Karpas-422 (cell line): Measurements from ENCODE around the gene MEIS1. TPM values are rescaled to one million over a fixed set of nuclear protein-coding genes. Genes with fewer than 3 reads are reported as not detected.

ENCODE experiments used
- DNase-seq: peaks from one replicate; pipeline ENCODE4 v3.0.0-alpha.2; 2015
- H2AFZ ChIP-seq: fragments of 200-600 bp; sonication (generic); 2 replicates; pipeline ENCODE4 v1.6.1; 2014; ENCODE audit warnings: antibody characterized with exemption, low read length, mixed read lengths
- H3K27ac ChIP-seq: fragments of 200-600 bp; sonication (generic); 2 replicates; pipeline ENCODE4 v1.5.1; 2014; ENCODE audit warnings: mild to moderate bottlenecking, low read length, moderate library complexity
- H3K27me3 ChIP-seq: fragments of 200-600 bp; sonication (generic); 2 replicates; pipeline ENCODE4 v1.6.1; 2014; ENCODE audit warnings: low read length, mixed read lengths
- H3K36me3 ChIP-seq: fragments of 200-600 bp; sonication (generic); 2 replicates; pipeline ENCODE4 v1.6.1; 2014; ENCODE audit warnings: low read length, mixed read lengths; ENCODE audit not compliant: insufficient read depth
- H3K4me1 ChIP-seq: fragments of 200-600 bp; sonication (generic); 2 replicates; pipeline ENCODE4 v1.6.1; 2014; ENCODE audit warnings: mild to moderate bottlenecking, low read length, mixed read lengths
- H3K4me2 ChIP-seq: fragments of 200-600 bp; sonication (generic); 2 replicates; pipeline ENCODE4 v1.6.1; 2014; ENCODE audit warnings: low read length, low read depth, mild to moderate bottlenecking; ENCODE audit not compliant: poor library complexity, severe bottlenecking
- H3K4me3 ChIP-seq: fragments of 200-600 bp; sonication (generic); 2 replicates; pipeline ENCODE4 v1.5.1; 2014; ENCODE audit warnings: mild to moderate bottlenecking, antibody characterized with exemption, low read length, mixed read lengths
- H3K79me2 ChIP-seq: fragments of 200-600 bp; sonication (generic); 2 replicates; pipeline ENCODE4 v1.6.1; 2014; ENCODE audit warnings: mild to moderate bottlenecking, low read length, mixed read lengths
- H3K9ac ChIP-seq: fragments of 200-600 bp; sonication (generic); 2 replicates; pipeline ENCODE4 v1.6.0; 2014; ENCODE audit warnings: low read length
- H3K9me2 ChIP-seq: fragments of 200-600 bp; sonication (generic), shearing (Covaris generic); replicated peaks from 2 replicates; pipeline ENCODE4 v1.6.0; 2014; ENCODE audit warnings: mild to moderate bottlenecking, low read length, moderate library complexity; ENCODE audit not compliant: insufficient read depth
- H3K9me3 ChIP-seq: fragments of 300-700, 200-600 bp; sonication (generic); 2 replicates; pipeline ENCODE4 v1.6.1; 2014; ENCODE audit warnings: low read length, mixed read lengths
- H4K20me1 ChIP-seq: fragments of 200-600 bp; sonication (generic); 2 replicates; pipeline ENCODE4 v1.6.1; 2014; ENCODE audit warnings: mild to moderate bottlenecking, antibody characterized with exemption, low read length, low read depth; ENCODE audit not compliant: insufficient read depth
- total RNA-seq: library from RNA; depleted of rRNA; stranded (reverse); fragments of >200 nt; shearing (Covaris generic); gene quantifications from 2 replicates; pipeline ENCODE4 v1.2.3, GENCODE V29; 2014; ENCODE audit warnings: low replicate concordance

The MEIS1 gene
- total RNA-seq, 1 experiment from 2014 or later: 32.5 TPM

DNA sequence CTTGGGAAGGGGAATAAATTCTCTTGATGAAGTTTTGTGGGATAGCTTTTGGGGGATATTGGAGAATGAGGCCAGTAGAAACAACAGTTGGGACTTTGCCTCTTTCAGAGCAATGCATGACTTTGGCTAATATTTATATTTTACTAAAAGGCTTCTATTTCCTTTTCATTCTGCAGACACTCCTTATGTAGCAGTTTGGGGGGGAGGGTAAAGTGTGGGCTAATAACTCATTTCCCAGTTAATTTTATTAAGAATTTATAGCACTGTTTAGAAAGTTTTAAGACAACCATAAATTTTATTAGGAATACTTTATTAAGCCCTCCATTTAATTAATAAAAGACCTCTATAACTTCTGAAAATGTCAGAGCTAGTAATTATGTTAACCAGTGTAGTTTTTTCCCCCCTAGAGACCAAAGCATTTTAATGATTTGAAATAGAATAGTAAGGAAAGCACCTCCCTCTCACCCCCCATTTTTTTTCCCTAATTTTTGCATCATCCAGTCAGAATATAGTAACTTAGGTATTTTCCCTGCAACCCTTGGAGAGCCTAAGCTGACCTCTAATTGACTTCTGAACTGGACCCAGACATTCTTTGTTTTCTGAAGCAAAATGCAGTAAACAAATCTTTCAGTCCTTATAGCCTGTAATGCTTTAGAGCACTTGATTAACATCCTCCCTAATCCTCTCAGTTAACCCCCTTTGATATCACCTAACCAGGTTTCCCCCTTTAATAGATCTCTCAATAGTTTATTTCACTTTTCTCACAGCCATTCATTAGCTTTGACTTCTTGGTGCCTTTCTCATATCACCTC lies 5.0 kb upstream of the MEIS1 start:
- no peaks in the 10 kb centered on the region for H3K27me3 ChIP-seq
- H3K79me2 ChIP-seq: no peaks in the 10 kb centered on the region
- peaks cover 9% of the 10 kb centered on the region for H3K4me1 ChIP-seq
- H2AFZ ChIP-seq: peak overlapping the region; percentile 27; the same call in 1 of the 2 replicates
- no peaks in the 10 kb centered on the region for H3K36me3 ChIP-seq
- no peak overlapping the region for H3K27ac ChIP-seq
- no peaks in the 10 kb centered on the region for H3K9me2 ChIP-seq
- no peak for DNase-seq
- H3K9me3 ChIP-seq: no peaks in the 10 kb centered on the region
- no peak overlapping the region for H3K4me2 ChIP-seq
- H3K4me3 ChIP-seq: no peak overlapping the region
- H4K20me1 ChIP-seq: no peaks in the 10 kb centered on the region
- no peak overlapping the region for H3K9ac ChIP-seq

- no peaks in the 10 kb centered on the region for H3K79me2 ChIP-seq
- H2AFZ ChIP-seq: peak overlapping the region; percentile 27; the same call in 1 of the 2 replicates
- H3K9ac ChIP-seq: no peak overlapping the region
Observed at GRCh38 chr2:66430505-66431273, 4.2 kb upstream of the MEIS1 start.

DNA sequence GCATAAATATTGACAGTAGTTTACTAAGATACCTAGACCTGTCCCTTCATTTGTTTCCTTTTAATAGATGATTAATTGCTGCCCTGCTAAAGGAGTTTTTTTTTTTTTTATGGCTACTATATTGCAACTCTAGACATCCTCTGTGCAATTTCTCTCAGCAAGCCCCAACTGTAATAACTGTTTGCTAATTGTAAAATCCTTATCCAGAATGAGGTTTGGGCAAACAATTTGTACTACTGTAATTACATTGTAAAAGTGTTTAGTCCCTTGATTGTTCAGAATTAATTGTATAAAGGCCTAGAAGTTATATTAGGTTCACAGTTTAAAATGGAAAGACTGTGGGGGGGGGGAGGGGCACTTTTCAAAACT lies 3.7 kb upstream of the MEIS1 start:
- Histone ChIP-seq H3K79me2 (no peaks in the 10 kb centered on the region), H2AFZ (no peak overlapping the region), H3K4me1 (peaks cover 19% of the 10 kb centered on the region), H3K36me3 (no peaks in the 10 kb centered on the region), H3K27ac (no peak overlapping the region), H3K9me3 (no peaks in the 10 kb centered on the region), H3K4me3 (no peak overlapping the region), H3K9ac (no peak overlapping the region), H4K20me1 (no peaks in the 10 kb centered on the region), H3K4me2 (no peak overlapping the region), H3K27me3 (no peaks in the 10 kb centered on the region), H3K9me2 (no peaks in the 10 kb centered on the region)
- no peak for DNase-seq

More at GRCh38 chr2:66430505-66431273, 4.2 kb upstream of the MEIS1 start:
- H3K27ac ChIP-seq: no peak overlapping the region
- no peaks in the 10 kb centered on the region for H4K20me1 ChIP-seq
- no peak overlapping the region for H3K4me3 ChIP-seq
- no peak for DNase-seq
- H3K4me2 ChIP-seq: no peak overlapping the region
- H3K27me3 ChIP-seq: no peaks in the 10 kb centered on the region
- H3K36me3 ChIP-seq: no peaks in the 10 kb centered on the region
- no peaks in the 10 kb centered on the region for H3K9me3 ChIP-seq
- H3K4me1 ChIP-seq: peaks cover 13% of the 10 kb centered on the region
- no peaks in the 10 kb centered on the region for H3K9me2 ChIP-seq

DNA sequence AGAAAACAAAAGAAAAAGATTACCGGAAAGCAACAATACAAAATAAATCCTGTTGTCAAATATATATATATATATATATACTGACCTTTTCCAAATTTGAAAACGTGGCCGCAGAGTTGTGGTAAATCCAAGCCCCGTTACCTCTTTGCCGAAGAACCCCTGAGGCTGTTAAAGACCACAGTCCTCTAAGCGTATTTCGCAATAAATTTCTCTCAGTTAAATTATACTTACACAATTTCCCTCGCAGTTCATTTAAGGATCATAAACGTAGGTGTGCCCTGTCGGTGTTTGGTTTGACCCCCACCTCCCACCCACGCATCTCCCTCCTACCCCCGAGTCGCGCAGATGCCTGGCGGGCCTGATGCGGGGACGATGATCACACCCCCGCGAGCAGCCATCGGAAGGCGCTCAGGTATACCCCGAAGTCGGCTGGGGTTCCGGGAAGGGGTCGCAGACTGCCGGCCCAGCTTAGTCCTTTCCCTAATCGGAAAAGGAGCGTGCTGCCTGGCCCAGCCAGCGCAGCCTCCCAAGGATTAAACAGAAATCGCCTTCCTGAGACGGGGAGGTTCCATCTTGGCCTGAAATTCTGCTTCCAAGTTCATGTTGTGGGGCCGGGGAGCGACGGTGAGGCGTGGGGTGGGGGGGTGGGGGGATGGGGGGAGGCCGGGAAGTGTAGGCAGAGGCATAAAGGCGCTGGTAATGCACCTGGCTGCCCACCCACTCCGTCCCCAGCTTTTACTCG lies 2.9 kb upstream of the MEIS1 start:
- H3K4me3 ChIP-seq: no peak overlapping the region
- no peak overlapping the region for H3K27ac ChIP-seq
- H3K4me1 ChIP-seq: peaks cover 26% of the 10 kb centered on the region
- H3K36me3 ChIP-seq: no peaks in the 10 kb centered on the region
- H3K9ac ChIP-seq: no peak overlapping the region
- H2AFZ ChIP-seq: no peak overlapping the region
- no peaks in the 10 kb centered on the region for H3K79me2 ChIP-seq
- H3K9me2 ChIP-seq: no peaks in the 10 kb centered on the region
- H3K9me3 ChIP-seq: no peaks in the 10 kb centered on the region
- no peaks in the 10 kb centered on the region for H3K27me3 ChIP-seq
- no peak for DNase-seq
- no peaks in the 10 kb centered on the region for H4K20me1 ChIP-seq
- no peak overlapping the region for H3K4me2 ChIP-seq

- no peak overlapping the region for H3K9ac ChIP-seq
Observed at GRCh38 chr2:66432801-66433694, 1.9 kb upstream of the MEIS1 start.

GRCh38 chr2:66433695-66433944 lies 1.3 kb upstream of the MEIS1 start:
- DNase-seq: no peak
- Histone ChIP-seq H3K4me2 (no peak overlapping the region), H3K79me2 (no peaks in the 10 kb centered on the region), H3K9me3 (no peaks in the 10 kb centered on the region), H3K4me1 (peaks cover 33% of the 10 kb centered on the region), H3K36me3 (no peaks in the 10 kb centered on the region), H3K9me2 (no peaks in the 10 kb centered on the region), H3K9ac (no peak overlapping the region), H2AFZ (no peak overlapping the region), H3K27ac (no peak overlapping the region), H4K20me1 (no peaks in the 10 kb centered on the region), H3K4me3 (no peak overlapping the region), H3K27me3 (no peaks in the 10 kb centered on the region)

More at GRCh38 chr2:66432801-66433694, 1.9 kb upstream of the MEIS1 start:
- DNase-seq: no peak
- no peaks in the 10 kb centered on the region for H3K9me3 ChIP-seq
- no peaks in the 10 kb centered on the region for H3K27me3 ChIP-seq
- no peak overlapping the region for H2AFZ ChIP-seq
- no peak overlapping the region for H3K27ac ChIP-seq
- H3K4me1 ChIP-seq: peaks cover 33% of the 10 kb centered on the region
- H3K79me2 ChIP-seq: no peaks in the 10 kb centered on the region
- H3K4me3 ChIP-seq: no peak overlapping the region
- H3K9me2 ChIP-seq: no peaks in the 10 kb centered on the region
- H3K4me2 ChIP-seq: no peak overlapping the region
- H4K20me1 ChIP-seq: no peaks in the 10 kb centered on the region
- no peaks in the 10 kb centered on the region for H3K36me3 ChIP-seq

GRCh38 chr2:66433945-66434678 lies 813 bp upstream of the MEIS1 start:
- Histone ChIP-seq H3K4me1 (peaks cover 32% of the 10 kb centered on the region), H3K9ac (peak overlapping the region; percentile 68)

More at GRCh38 chr2:66433945-66434678, 813 bp upstream of the MEIS1 start:
- Histone ChIP-seq H4K20me1 (no peaks in the 10 kb centered on the region), H3K4me3 (peak overlapping the region; percentile 75), H2AFZ (peak overlapping the region; percentile 96), H3K79me2 (no peaks in the 10 kb centered on the region), H3K27ac (no peak overlapping the region; the same call in 1 of the 2 replicates), H3K9me3 (no peaks in the 10 kb centered on the region), H3K4me2 (peak overlapping the region; percentile 93), H3K9me2 (no peaks in the 10 kb centered on the region), H3K36me3 (no peaks in the 10 kb centered on the region), H3K27me3 (no peaks in the 10 kb centered on the region)
- no peak for DNase-seq
